Measurements from ENCODE around the gene NPNT. TPM values are rescaled to one million over a fixed set of nuclear protein-coding genes. Genes with fewer than 3 reads are reported as not detected.

Gene NPNT
- total RNA-seq, 1 experiment from 2014 or later: not detected

GRCh38 chr4:105912633-105913032 is 17.4 kb downstream of the NPNT start:
- no peak for DNase-seq (ENCODE audit: low read depth)

- no peak for DNase-seq (ENCODE audit: low read depth)
These were observed 22.0 kb downstream of the NPNT start for GRCh38 chr4:105917171-105917685.

GRCh38 chr4:105921301-105921700 is 26.0 kb downstream of the NPNT start:
- DNase-seq (ENCODE audit: low read depth): no peak

GRCh38 chr4:105923497-105924238 is 28.4 kb downstream of the NPNT start:
- DNase-seq (ENCODE audit: low read depth): peak; percentile 34

- no peak for DNase-seq (ENCODE audit: low read depth)
These were observed 29.1 kb downstream of the NPNT start for GRCh38 chr4:105924341-105924740.

- DNase-seq (ENCODE audit: low read depth): no peak
These were observed 35.4 kb downstream of the NPNT start for GRCh38 chr4:105930698-105931097.

- DNase-seq (ENCODE audit: low read depth): no peak
These were observed 37.8 kb downstream of the NPNT start for GRCh38 chr4:105933083-105933482.

GRCh38 chr4:105934386-105934785 is 39.1 kb downstream of the NPNT start:
- DNase-seq (ENCODE audit: low read depth): no peak

- no peak for DNase-seq (ENCODE audit: low read depth)
These were observed 41.6 kb downstream of the NPNT start for GRCh38 chr4:105936901-105937300.

- no peak for DNase-seq (ENCODE audit: low read depth)
These were observed 42.5 kb downstream of the NPNT start for GRCh38 chr4:105937759-105938158.

GRCh38 chr4:105943234-105943633 is 48.0 kb downstream of the NPNT start:
- no peak for DNase-seq (ENCODE audit: low read depth)

- DNase-seq (ENCODE audit: low read depth): no peak
These were observed 49.3 kb downstream of the NPNT start for GRCh38 chr4:105944540-105944939.

- DNase-seq (ENCODE audit: low read depth): no peak
These were observed 51.5 kb downstream of the NPNT start for GRCh38 chr4:105946771-105947170.

GRCh38 chr4:105950701-105951100 is 55.4 kb downstream of the NPNT start:
- no peak for DNase-seq (ENCODE audit: low read depth)

GRCh38 chr4:105951198-105951597 is 55.9 kb downstream of the NPNT start:
- no peak for DNase-seq (ENCODE audit: low read depth)

- DNase-seq (ENCODE audit: low read depth): no peak
These were observed 57.3 kb downstream of the NPNT start for GRCh38 chr4:105952591-105952990.

- DNase-seq (ENCODE audit: low read depth): no peak
These were observed 61.3 kb downstream of the NPNT start for GRCh38 chr4:105956569-105956968.

GRCh38 chr4:105957680-105958079 is 62.4 kb downstream of the NPNT start:
- no peak for DNase-seq (ENCODE audit: low read depth)

GRCh38 chr4:105963461-105964400 is 68.5 kb downstream of the NPNT start:
- no peak for DNase-seq (ENCODE audit: low read depth)

- no peak for DNase-seq (ENCODE audit: low read depth)
These were observed 70.0 kb downstream of the NPNT start for GRCh38 chr4:105965183-105965800.

GRCh38 chr4:105966051-105966450 is 70.8 kb downstream of the NPNT start:
- peak; percentile 42 for DNase-seq (ENCODE audit: low read depth)

Measured in HT1080 (cell line).